Upper lobe of left lung (tissue), 4 donors: ENCODE measurements around the gene CD34.

Experiments
- CTCF ChIP-seq, 6 experiments: fragments of 450-650 bp in 4 of 6; fragments of 200-600 bp in 2 of 6; sonication (generic) in 2 of 6; IDR thresholded peaks; one replicate each; pipeline ENCODE4 v1.5.1; 2016 to 2019; ENCODE audit warnings: antibody characterized with exemption in 6 of 6
- EP300 ChIP-seq, 4 donors: sonication (generic); formaldehyde crosslinking; IDR thresholded peaks; one replicate each; pipeline ENCODE4 v1.5.1; 2017; ENCODE audit warnings: antibody characterized with exemption in 4 of 4, control low read depth in 2 of 4
- POLR2A ChIP-seq, 4 donors: fragments of 450-650 bp; IDR thresholded peaks; one replicate each; pipeline ENCODE4 v1.5.1; 2016 to 2017; ENCODE audit warnings: antibody characterized with exemption in 4 of 4, mild to moderate bottlenecking in 2 of 4
- POLR2AphosphoS5 ChIP-seq, 2 donors: sonication (generic); formaldehyde crosslinking; IDR thresholded peaks; one replicate each; pipeline ENCODE4 v1.5.1; 2017; ENCODE audit warnings: antibody characterized with exemption in 2 of 2

- TF ChIP-seq CTCF (IDR thresholded peaks at IDR 0.05) = no peak
- TF ChIP-seq POLR2AphosphoS5 (IDR thresholded peaks at IDR 0.05) = no peak
- no peak for TF ChIP-seq POLR2A (IDR thresholded peaks at IDR 0.05)
- TF ChIP-seq EP300 (IDR thresholded peaks at IDR 0.05) = no peak
These were observed 26.3 kb upstream of the CD34 start for GRCh38 chr1:207937204-207937603.
